Measurements from ENCODE around the gene COL5A3.
"Not testable (repeated sequence)": the region's sequence is repeated elsewhere in the genome, so short reads cannot be mapped to it uniquely, and the experiment has no call there.

COL5A3 gene

DNA sequence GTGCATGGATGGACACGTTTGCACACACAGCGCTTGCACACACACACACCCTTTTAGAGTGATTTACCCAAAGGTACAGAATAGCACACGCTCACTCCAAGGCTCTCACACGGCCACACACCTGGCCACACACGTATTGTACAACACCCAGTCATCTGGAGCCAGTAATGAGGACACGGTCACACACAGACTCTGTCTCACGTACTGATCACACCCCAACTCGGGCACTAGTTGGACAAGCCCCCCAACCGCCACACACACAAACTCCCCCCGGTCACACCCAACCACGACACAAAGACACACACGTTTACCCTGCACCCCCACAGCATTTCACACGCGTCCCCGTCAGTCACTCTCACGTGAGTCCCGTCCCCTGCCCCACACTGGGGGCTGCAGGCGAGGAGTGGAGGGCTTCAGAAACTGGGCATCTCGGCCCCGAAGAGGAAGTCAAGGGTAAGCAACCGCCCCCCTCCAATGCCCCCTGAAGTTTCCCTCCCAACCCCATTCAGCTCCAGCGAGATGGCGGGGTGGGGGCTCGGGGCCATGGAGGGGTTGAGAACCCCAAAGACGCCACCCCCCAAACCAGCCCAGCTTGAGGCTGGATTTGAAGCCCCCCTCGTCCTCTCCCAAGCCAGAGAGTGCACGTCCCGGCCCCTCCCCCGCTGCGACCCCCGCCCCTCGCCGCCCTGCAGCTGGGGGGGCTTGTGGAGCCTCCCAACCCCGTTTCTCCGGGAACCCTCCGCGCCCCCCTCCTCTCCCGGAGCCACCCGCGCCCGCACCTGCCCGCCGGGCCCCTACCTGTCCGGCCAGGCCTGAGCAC is 74.6 kb downstream of the COL5A3 start:
- DNase-seq, result no peak

DNA sequence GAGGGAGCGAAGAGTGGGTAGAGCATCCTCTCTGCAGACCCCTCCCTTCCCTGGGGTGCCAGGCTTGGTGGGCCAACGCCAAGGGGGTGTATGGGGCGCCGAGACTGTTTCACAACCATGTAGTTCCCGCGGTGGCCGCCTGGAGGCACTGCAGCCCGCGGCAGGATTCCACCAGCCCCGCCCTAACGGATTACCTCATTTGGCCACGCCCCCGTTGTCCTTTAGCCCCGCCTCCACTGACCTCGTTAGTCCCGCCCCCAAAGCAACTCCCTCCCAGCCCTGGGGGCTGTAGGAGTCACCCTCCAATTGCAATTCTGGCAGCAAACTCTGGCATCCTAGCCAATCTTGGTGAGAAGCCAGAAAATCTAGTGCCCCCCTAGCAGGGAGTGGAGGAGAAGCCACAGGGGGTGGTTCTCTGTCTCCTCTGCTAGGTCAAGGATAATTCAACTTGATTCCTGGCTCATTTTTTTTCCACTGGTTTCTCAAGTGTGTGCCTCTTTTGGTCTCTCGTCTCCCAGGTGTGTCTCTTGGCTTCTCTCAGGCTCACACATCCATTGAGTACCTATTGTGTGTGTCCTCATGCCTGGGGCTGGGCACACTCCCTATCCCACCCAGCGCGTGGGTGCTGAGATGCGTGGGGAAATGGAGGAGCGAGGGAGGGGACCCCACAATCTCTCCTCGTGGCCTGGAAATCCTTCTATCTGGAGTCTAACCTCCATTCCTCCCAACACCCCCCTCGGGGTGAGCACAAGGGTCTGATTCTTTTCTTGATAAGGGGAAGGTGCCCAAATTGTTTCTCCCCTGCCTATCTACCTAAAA is 76.0 kb downstream of the COL5A3 start:
- DNase-seq, result peak; percentile 10

GRCh38 chr19:9932835-9933234 is 77.5 kb downstream of the COL5A3 start:
- no peak for DNase-seq

GRCh38 chr19:9931629-9932028 is 78.7 kb downstream of the COL5A3 start:
- no peak for DNase-seq

- no peak for DNase-seq
Observed at GRCh38 chr19:9923440-9923839, 86.9 kb downstream of the COL5A3 start.

- not testable (repeated sequence) for DNase-seq
Observed at GRCh38 chr19:9922782-9923379, 87.4 kb downstream of the COL5A3 start.

- DNase-seq, result peak; percentile 45
Observed at GRCh38 chr19:9917321-9917720, 93.0 kb downstream of the COL5A3 start.

GRCh38 chr19:9916719-9917118 is 93.6 kb downstream of the COL5A3 start:
- no peak for DNase-seq

- DNase-seq, result peak; percentile 35
Observed at GRCh38 chr19:9914315-9915207, 95.7 kb downstream of the COL5A3 start.

DNA sequence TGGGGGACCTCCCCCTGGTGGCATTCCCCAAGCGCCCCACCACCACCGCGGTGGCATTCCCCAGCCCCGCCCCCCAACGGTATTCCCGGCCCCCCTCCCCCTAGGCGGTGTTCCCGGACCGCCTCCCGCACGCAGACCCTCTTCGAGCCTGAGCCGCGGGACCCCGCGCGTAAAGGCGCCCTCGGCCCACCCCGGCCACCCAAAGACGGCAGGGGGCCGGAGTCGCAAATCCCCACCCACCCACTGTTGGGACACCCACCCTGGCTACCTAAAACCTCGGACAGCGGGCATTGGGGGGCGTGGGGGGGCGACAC is 96.3 kb downstream of the COL5A3 start:
- no peak for DNase-seq

DNA sequence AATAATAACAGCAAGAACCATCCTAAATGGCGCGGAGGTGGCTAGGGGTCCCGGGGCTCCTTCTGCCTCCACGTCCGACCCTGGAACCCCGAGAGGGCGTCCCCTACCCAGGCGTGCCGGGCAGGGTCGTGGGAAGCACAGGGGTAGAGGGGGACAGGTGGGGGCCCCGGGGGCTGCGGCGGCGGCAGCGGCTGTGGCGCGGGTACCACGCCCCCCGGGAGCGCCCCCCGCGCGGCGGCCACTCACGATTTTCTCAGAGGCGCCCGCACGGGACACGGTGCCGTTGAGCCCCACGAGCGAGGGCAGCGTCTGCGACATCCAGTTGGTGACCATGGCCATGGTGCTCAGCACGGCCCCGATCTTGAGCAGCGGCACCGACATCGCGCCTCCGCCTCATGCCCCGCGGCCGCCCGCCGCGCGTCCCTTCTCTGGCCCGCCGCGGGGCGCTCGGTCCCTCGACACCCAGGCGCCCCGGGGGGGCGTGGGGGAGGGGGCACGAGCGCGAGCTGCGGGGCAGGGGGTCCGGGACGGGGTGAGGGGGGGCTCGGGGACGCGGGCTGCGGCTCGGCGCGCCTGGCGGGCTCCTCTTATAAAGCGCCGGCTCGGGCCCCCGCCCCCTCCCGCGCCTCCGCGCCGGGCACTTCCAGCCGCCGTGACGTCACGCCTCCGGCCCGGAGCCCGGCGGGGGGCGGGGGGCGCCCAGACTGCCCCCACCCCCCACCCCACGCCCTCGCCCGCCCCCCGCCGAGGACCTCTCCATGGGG is 96.9 kb downstream of the COL5A3 start:
- DNase-seq, result no peak

GRCh38 chr19:9912551-9913236 is 97.6 kb downstream of the COL5A3 start:
- no peak for DNase-seq

DNA sequence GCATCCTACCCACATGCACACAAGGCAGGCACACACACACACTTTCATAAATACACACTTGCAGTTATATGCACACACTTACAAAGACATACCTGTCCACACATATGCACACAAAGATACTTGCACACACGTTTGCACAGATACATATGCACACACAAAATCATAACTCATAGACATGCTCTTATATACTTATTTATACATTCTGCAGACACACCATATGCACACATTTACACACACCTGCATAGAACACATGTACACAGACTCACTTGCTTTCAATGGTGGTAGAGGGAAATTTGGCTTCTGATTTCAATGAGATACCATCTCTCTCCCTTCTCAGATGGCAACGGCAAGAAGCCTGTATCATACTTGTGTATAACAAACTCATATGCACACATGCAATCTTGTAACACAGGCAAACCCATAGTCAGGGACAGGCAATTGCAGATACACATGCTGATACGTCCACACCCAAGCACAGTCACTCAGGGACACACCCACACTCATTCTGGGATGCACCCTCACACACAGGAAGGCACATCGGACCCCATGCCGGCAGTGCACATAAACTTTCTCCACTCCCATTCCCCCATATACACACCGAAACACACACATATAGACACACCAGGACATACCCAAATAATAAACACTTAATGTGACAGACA is 98.6 kb downstream of the COL5A3 start:
- no peak for DNase-seq

DNA sequence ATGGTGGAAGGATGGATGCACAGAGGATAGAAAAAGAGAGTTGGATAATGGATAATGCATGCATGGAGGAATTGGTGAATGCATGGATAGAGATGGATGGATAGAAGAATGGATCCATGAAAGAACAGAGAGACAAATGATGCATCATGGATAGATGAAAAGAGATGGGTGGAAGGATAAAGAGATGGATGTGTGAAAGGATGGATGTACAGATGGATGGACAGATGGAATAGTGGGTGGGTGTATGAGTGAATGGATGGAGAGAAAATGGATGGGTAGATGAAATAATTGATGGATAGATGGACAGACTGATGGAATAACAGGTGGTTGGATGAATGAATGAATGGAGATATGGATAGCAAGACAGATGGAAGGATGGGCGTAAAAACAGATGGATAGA is 99.7 kb downstream of the COL5A3 start:
- no peak for DNase-seq

Measured in NCI-H774 (cell line).